GM12878 (cell line): Measurements from ENCODE around the gene SORCS2. TPM values are rescaled to one million over a fixed set of nuclear protein-coding genes. Genes with fewer than 3 reads are reported as not detected.

Source experiments
- ATAC-seq: fragments of 200-7000 bp; cut with Tn5 transposase; 3 replicates; pipeline ENCODE4 v1.9.1; 2020; ENCODE audit warnings: mild to moderate bottlenecking, moderate library complexity
- BruUV-seq: library from RNA; stranded (reverse); fragments of 400-500 nt; replicated peaks from 2 replicates; lab custom pipeline; 2021; lab: Mats Ljungman, UMichigan
- CTCF ChIA-PET: fragments of 300-600 bp; sonication (Branson Sonifier 250); formaldehyde crosslinking; extraction: SDS; loops from one replicate; lab custom pipeline; 2021; ENCODE audit warnings: inconsistent platforms; lab: Yijun Ruan, JAX
- POLR2A ChIA-PET: fragments of 350-600 bp; formaldehyde crosslinking; extraction: SDS; loops from one replicate; lab custom pipeline; 2021; ENCODE audit warnings: inconsistent platforms; lab: Charles Lee
- RAD21 ChIA-PET: fragments of 300-600 bp; sonication (Branson Sonifier 250); formaldehyde crosslinking; loops from one replicate; lab custom pipeline; 2023; ENCODE audit warnings: antibody characterized with exemption; ENCODE audit not compliant: unreplicated experiment; lab: Charles Lee
- SMC1A ChIA-PET: fragments of 300-600 bp; sonication (Branson Sonifier 250); formaldehyde crosslinking; loops from one replicate; lab custom pipeline; 2023; ENCODE audit not compliant: unreplicated experiment, uncharacterized antibody; lab: Charles Lee
- DNase-seq: peaks from one replicate; pipeline ENCODE4 v3.0.0-alpha.2; 2011; ENCODE audit warnings: low read depth, low spot score
- FAIRE-seq: peaks from 3 replicates; lab custom pipeline; 2011; peaks lifted over from hg19 to GRCh38; lab: Jason Lieb, UNC
- H2AFZ ChIP-seq: 2 replicates; pipeline ENCODE4 v1.6.0; 2011; ENCODE audit warnings: low read depth, low read length, control low read depth; ENCODE audit not compliant: control insufficient read depth
- H3K27ac ChIP-seq: 2 replicates; pipeline ENCODE4 v1.5.1; 2011; ENCODE audit warnings: control low read depth; ENCODE audit not compliant: control insufficient read depth, insufficient read depth
- H3K27me3 ChIP-seq, 2 experiments: replicated peaks in 1 of 2; 2 replicates each; pipeline versions ENCODE4 v1.6.0 to v1.6.1; 2011; ENCODE audit warnings: low read length in 1 of 2; ENCODE audit not compliant: control insufficient read depth in 2 of 2, insufficient read depth in 2 of 2
- H3K36me3 ChIP-seq, 2 experiments: 2 replicates each; pipeline ENCODE4 v1.5.1; 2011; ENCODE audit warnings: low read length in 1 of 2; ENCODE audit not compliant: control insufficient read depth in 2 of 2, insufficient read depth in 2 of 2
- H3K4me1 ChIP-seq: 2 replicates; pipeline ENCODE4 v1.6.1; 2011; ENCODE audit warnings: mild to moderate bottlenecking, low read length, moderate library complexity, mixed read lengths; ENCODE audit not compliant: control insufficient read depth, insufficient read depth
- H3K4me2 ChIP-seq: 2 replicates; pipeline ENCODE4 v1.6.0; 2011; ENCODE audit warnings: control low read depth; ENCODE audit not compliant: control insufficient read depth, insufficient read depth
- H3K4me3 ChIP-seq: fragments of 200-600 bp; sonication (generic); 2 replicates; pipeline ENCODE4 v1.5.1; 2016
- H3K79me2 ChIP-seq: 2 replicates; pipeline ENCODE4 v1.6.0; 2011; ENCODE audit warnings: low read length; ENCODE audit not compliant: control insufficient read depth, insufficient read depth
- H3K9ac ChIP-seq: 2 replicates; pipeline ENCODE4 v1.8.0; 2011; ENCODE audit warnings: low read length, control low read depth, mixed read lengths; ENCODE audit not compliant: control insufficient read depth, insufficient read depth
- H3K9me3 ChIP-seq: replicated peaks from 3 replicates; pipeline ENCODE4 v1.5.1; 2011; ENCODE audit warnings: mild to moderate bottlenecking, low read length; ENCODE audit not compliant: control insufficient read depth, insufficient read depth
- H4K20me1 ChIP-seq: 2 replicates; pipeline ENCODE4 v1.6.0; 2011; ENCODE audit not compliant: control insufficient read depth, insufficient read depth
- CBX5 ChIP-seq: sonication (generic); IDR thresholded peaks from 2 replicates; pipeline ENCODE4 v1.6.1; 2016; ENCODE audit warnings: low read depth, moderate library complexity, mild to moderate bottlenecking, inconsistent platforms
- HDAC2 ChIP-seq: fragments of 200-600 bp; sonication (generic); IDR thresholded peaks from 2 replicates; pipeline ENCODE4 v1.6.1; 2017
- HDAC6 ChIP-seq: fragments of 200-600 bp; sonication (generic); IDR thresholded peaks from one replicate; pipeline ENCODE4 v1.8.0; 2017; ENCODE audit warnings: antibody characterized with exemption; ENCODE audit not compliant: unreplicated experiment
- IKZF2 ChIP-seq, 2 experiments: fragments of 450-650 bp; IDR thresholded peaks; 2 replicates each; pipeline ENCODE4 v1.6.1; 2017; ENCODE audit warnings: mild to moderate bottlenecking in 2 of 2, moderate library complexity in 2 of 2
- MEF2A ChIP-seq: IDR thresholded peaks from 2 replicates; pipeline ENCODE4 v1.6.1; 2011; ENCODE audit warnings: low read depth, mild to moderate bottlenecking, low read length, moderate library complexity; ENCODE audit not compliant: insufficient read depth
- NFYB ChIP-seq: IDR thresholded peaks from 2 replicates; pipeline ENCODE4 v1.6.1; 2011; ENCODE audit warnings: low read depth, mild to moderate bottlenecking, low read length, improper control_type of control experiment, moderate library complexity; ENCODE audit not compliant: insufficient read depth
- POLR2AphosphoS2 ChIP-seq: IDR thresholded peaks from 2 replicates; pipeline ENCODE4 v1.6.1; 2011; ENCODE audit warnings: low read depth, mild to moderate bottlenecking, low read length, improper control_type of control experiment, moderate library complexity
- RAD21 ChIP-seq: IDR thresholded peaks from 2 replicates; pipeline ENCODE4 v1.6.1; 2011; ENCODE audit warnings: mild to moderate bottlenecking, low read depth, low read length, moderate library complexity; ENCODE audit not compliant: insufficient read depth
- SP1 ChIP-seq: IDR thresholded peaks from one replicate; pipeline ENCODE4 v1.6.1; 2011; ENCODE audit warnings: low read depth, low read length
- STAT1 ChIP-seq: fragments of 450-650 bp; conservative IDR thresholded peaks from 2 replicates; pipeline ENCODE4 v1.6.1; 2014; ENCODE audit warnings: antibody characterized with exemption, mild to moderate bottlenecking
- WGBS: methylation state at CpG from one replicate; pipeline ENCODE4 v1.1.6; 2016; ENCODE audit warnings: low lambda C conversion rate; ENCODE audit not compliant: insufficient replicate concordance, insufficient coverage; ENCODE audit errors: missing lambda C conversion rate; 5-methylcytosine and 5-hydroxymethylcytosine counted together
- in situ Hi-C: fragments of 300-500 bp; cut with MboI; formaldehyde crosslinking; loops from 9 replicates; pipeline ENCODE4 v1.14.3; 2018; ENCODE audit warnings: mixed read lengths
- intact Hi-C: fragments of 100-400 bp; cut with micrococcal nuclease; formaldehyde crosslinking; loops from one replicate; pipeline ENCODE4 v1.14.2; 2022; ENCODE audit not compliant: unreplicated experiment
- polyA plus RNA-seq, 11 experiments: library from polyadenylated mRNA; depleted of rRNA in 4 of 11; unstranded in 6 of 11; stranded (reverse) in 5 of 11; fragments of >200 nt; fragmentation: Nextera tagmentation in 4 of 11; fragmentation: Illumina TruSeq in 1 of 11; extraction: Ambion mirVana in 4 of 11; extraction: Trizol in 1 of 11; gene quantifications; 1 replicate in 1 of 11; 2 replicates in 10 of 11; pipeline versions ENCODE4 v1.2.1 to v1.2.3, GENCODE V29; 2011 to 2016; ENCODE audit warnings: inconsistent platforms in 2 of 11, missing spikeins in 2 of 11, low read depth in 1 of 11
- total RNA-seq, 4 experiments: library from RNA; depleted of rRNA in 3 of 4; stranded (reverse); fragments of >200 nt in 3 of 4; fragmentation: Illumina TruSeq in 1 of 4; extraction: Trizol in 1 of 4; gene quantifications; 2 replicates each; pipeline versions ENCODE4 v1.2.1 to v1.2.3, GENCODE V29; 2013 to 2021

SORCS2 gene
- total and polyA plus RNA-seq, 10 of the 15 experiments (the other 5 are each of a cell fraction or from before 2014, with no cell fraction given), result 0.01 to 0.15 (median 0.05) TPM; not detected in 5

DNA sequence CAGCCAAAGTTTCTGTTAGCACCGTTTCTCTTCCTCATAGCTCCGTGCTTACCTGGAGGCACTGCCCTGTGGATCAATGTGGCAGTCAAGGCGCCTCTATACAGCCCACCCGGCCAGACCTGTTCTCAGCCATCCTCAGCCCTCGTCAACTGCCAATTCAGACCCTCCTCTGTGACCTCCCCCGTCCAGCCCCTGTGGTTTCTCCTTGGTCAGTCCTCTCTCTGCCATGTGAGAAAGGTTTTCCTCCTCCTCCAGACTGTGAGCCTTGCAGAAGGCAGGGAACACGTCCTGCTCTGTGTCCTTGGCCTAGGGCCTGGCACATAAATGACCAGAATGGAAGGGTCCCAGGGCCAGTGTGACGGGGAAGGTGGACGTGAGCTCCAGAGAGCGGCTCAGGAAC lies 417.0 kb downstream of the SORCS2 start:
- ChIA-PET RAD21 (no interaction called here), CTCF (no interaction called here), POLR2A (no interaction called here), SMC1A (no interaction called here)
- DNase-seq, result no peak
- Histone ChIP-seq H3K36me3 (no peaks in the 10 kb centered on the region), H3K79me2 (no peaks in the 10 kb centered on the region), H3K9me3 (no peaks in the 10 kb centered on the region; the same call in 2 of the 3 replicates), H2AFZ (no peak overlapping the region), H3K4me1 (no peaks in the 10 kb centered on the region), H3K27me3 (no peaks in the 10 kb centered on the region), H3K9ac (no peak overlapping the region), H4K20me1 (no peaks in the 10 kb centered on the region), H3K4me3 (no peak overlapping the region), H3K4me2 (no peak overlapping the region), H3K27ac (no peak overlapping the region)
- no TSS peak for BruUV-seq
- intact Hi-C loops (no loop called here), in situ Hi-C loops (no loop called here)
- no peak for ATAC-seq
- 5% methylated on average over 10 of the region's 10 CpGs for WGBS
- TF ChIP-seq IKZF2 (IDR thresholded peaks at IDR 0.05) (no peak), HDAC2 (no peak), STAT1 (no peak), HDAC6 (no peak), RAD21 (no peak), SP1 (no peak), NFYB (no peak), MEF2A (no peak), POLR2AphosphoS2 (no peak), CBX5 (no peak)
- FAIRE-seq, result no peak
